ENCODE measurements around the gene VPREB1.
"Not testable (repeated sequence)": the region's sequence is repeated elsewhere in the genome, so short reads cannot be mapped to it uniquely, and the experiment has no call there.

Gene VPREB1

GRCh38 chr22:22214819-22215329, 29.7 kb upstream of the VPREB1 start:
- no peak for DNase-seq

- DNase-seq: no peak
These were observed 28.7 kb upstream of the VPREB1 start for GRCh38 chr22:22215659-22216449.

GRCh38 chr22:22216450-22216959, 28.1 kb upstream of the VPREB1 start:
- no peak for DNase-seq

GRCh38 chr22:22218302-22218701, 26.3 kb upstream of the VPREB1 start:
- no peak for DNase-seq

GRCh38 chr22:22219140-22219996, 25.2 kb upstream of the VPREB1 start:
- peak; percentile 0 to 60 (median 33) for DNase-seq

- DNase-seq: not testable (repeated sequence)
These were observed 23.5 kb upstream of the VPREB1 start for GRCh38 chr22:22221043-22221442.

GRCh38 chr22:22226448-22227187, 18.0 kb upstream of the VPREB1 start:
- no peak for DNase-seq

- no peak for DNase-seq
These were observed 16.2 kb upstream of the VPREB1 start for GRCh38 chr22:22228421-22228820.

- no peak for DNase-seq
These were observed 15.7 kb upstream of the VPREB1 start for GRCh38 chr22:22228921-22229320.

GRCh38 chr22:22229683-22230420, 14.7 kb upstream of the VPREB1 start:
- no peak for DNase-seq

- no peak for DNase-seq
These were observed 14.1 kb upstream of the VPREB1 start for GRCh38 chr22:22230438-22230837.

- no peak for DNase-seq
These were observed 11.5 kb upstream of the VPREB1 start for GRCh38 chr22:22233081-22233480.

- peak in 1 of 3 experiments; percentile 36 for DNase-seq
These were observed 9.0 kb upstream of the VPREB1 start for GRCh38 chr22:22235558-22235957.

- DNase-seq: no peak
These were observed 7.1 kb upstream of the VPREB1 start for GRCh38 chr22:22237521-22237920.

- no peak for DNase-seq
These were observed 5.2 kb upstream of the VPREB1 start for GRCh38 chr22:22239311-22239939.

GRCh38 chr22:22241554-22241898, 3.1 kb upstream of the VPREB1 start:
- no peak for DNase-seq

GRCh38 chr22:22242488-22242887, 2.1 kb upstream of the VPREB1 start:
- no peak for DNase-seq

- DNase-seq: no peak
These were observed 1.4 kb upstream of the VPREB1 start for GRCh38 chr22:22243033-22243680.

GRCh38 chr22:22245256-22245909, 797 bp downstream of the VPREB1 start:
- DNase-seq: no peak

- DNase-seq: no peak
These were observed 1.4 kb downstream of the VPREB1 start for GRCh38 chr22:22245935-22246525.

Measured in NCI-H1417 (cell line).